Suprapubic skin (tissue), 4 donors: ENCODE data around the gene PRSS53. TPM values are rescaled to one million over a fixed set of nuclear protein-coding genes. Genes with fewer than 3 reads are reported as not detected.

Source experiments
- DNase-seq, 2 donors: peaks; one replicate each; pipeline ENCODE4 v3.0.0-alpha.2; 2019; ENCODE audit warnings: low spot score in 2 of 2
- H3K27ac ChIP-seq: fragments of 200-600 bp; sonication (generic); one replicate; pipeline ENCODE4 v1.5.1; 2019
- H3K27me3 ChIP-seq: fragments of 200-600 bp; sonication (generic); one replicate; pipeline ENCODE4 v1.5.1; 2019
- H3K36me3 ChIP-seq: fragments of 200-600 bp; sonication (generic); one replicate; pipeline ENCODE4 v1.5.1; 2019
- H3K4me1 ChIP-seq: fragments of 200-600 bp; sonication (generic); one replicate; pipeline ENCODE4 v1.5.1; 2019
- H3K4me3 ChIP-seq: fragments of 200-600 bp; sonication (generic); one replicate; pipeline ENCODE4 v1.5.1; 2019; ENCODE audit warnings: mild to moderate bottlenecking
- H3K9me3 ChIP-seq: fragments of 200-600 bp; sonication (generic); one replicate; pipeline ENCODE4 v1.5.1; 2019
- CTCF ChIP-seq, 2 donors: fragments of 200-600 bp in 1 of 2; fragments of 450-650 bp in 1 of 2; sonication (generic) in 1 of 2; IDR thresholded peaks; one replicate each; pipeline ENCODE4 v1.5.1; 2016 to 2019; ENCODE audit warnings: antibody characterized with exemption in 2 of 2, mild to moderate bottlenecking in 1 of 2, moderate library complexity in 1 of 2
- EP300 ChIP-seq: sonication (generic); formaldehyde crosslinking; IDR thresholded peaks from one replicate; pipeline ENCODE4 v1.6.1; 2017; ENCODE audit warnings: antibody characterized with exemption
- POLR2A ChIP-seq, 2 donors: fragments of 450-650 bp; IDR thresholded peaks; one replicate each; pipeline ENCODE4 v1.6.1; 2017; ENCODE audit warnings: antibody characterized with exemption in 2 of 2, mild to moderate bottlenecking in 2 of 2, moderate library complexity in 2 of 2
- POLR2AphosphoS5 ChIP-seq, 3 donors: sonication (generic); formaldehyde crosslinking; IDR thresholded peaks; one replicate each; pipeline ENCODE4 v1.6.1; 2017; ENCODE audit warnings: antibody characterized with exemption in 3 of 3
- WGBS: methylation state at CpG from one replicate; pipeline ENCODE4 v1.1.5; 2018; 5-methylcytosine and 5-hydroxymethylcytosine counted together
- total RNA-seq, 4 donors: library from RNA; depleted of rRNA; stranded (reverse); fragments of >200 nt; gene quantifications; one replicate each; pipeline ENCODE4 v1.1.0, GENCODE V29; 2016

PRSS53 gene
- total RNA-seq, 4 donors from 2014 or later = 2.0 to 10.0 (median 5.1) TPM

- TF ChIP-seq EP300 (no peak), CTCF (IDR thresholded peaks at IDR 0.05) (no peak), POLR2A (IDR thresholded peaks at IDR 0.05) (no peak), POLR2AphosphoS5 (IDR thresholded peaks at IDR 0.05) (no peak)
- peak overlapping the region; percentile 57 for H3K27ac ChIP-seq
- H3K27me3 ChIP-seq = no peaks in the 10 kb centered on the region
- DNase-seq = no peak
- peaks cover 74% of the 10 kb centered on the region for H3K4me1 ChIP-seq
- whole genome bisulfite sequencing = 48% methylated on average over 5 of the region's 5 CpGs
- no peaks in the 10 kb centered on the region for H3K9me3 ChIP-seq
- no peak overlapping the region for H3K4me3 ChIP-seq
- peaks cover 34% of the 10 kb centered on the region for H3K36me3 ChIP-seq
Observed at GRCh38 chr16:31113121-31114120, 24.7 kb upstream of the PRSS53 start.

GRCh38 chr16:31112711-31113110, 24.0 kb upstream of the PRSS53 start:
- peak overlapping the region; percentile 57 for H3K27ac ChIP-seq
- H3K36me3 ChIP-seq = peaks cover 34% of the 10 kb centered on the region
- no peak overlapping the region for H3K4me3 ChIP-seq
- WGBS = 52% methylated on average over 2 of the region's 2 CpGs
- H3K9me3 ChIP-seq = no peaks in the 10 kb centered on the region
- no peak for DNase-seq
- H3K4me1 ChIP-seq = peaks cover 77% of the 10 kb centered on the region
- H3K27me3 ChIP-seq = no peaks in the 10 kb centered on the region
- TF ChIP-seq EP300 (no peak), POLR2A (IDR thresholded peaks at IDR 0.05) (no peak), CTCF (IDR thresholded peaks at IDR 0.05) (no peak), POLR2AphosphoS5 (IDR thresholded peaks at IDR 0.05) (no peak)

GRCh38 chr16:31111881-31112466, 23.2 kb upstream of the PRSS53 start:
- H3K4me1 ChIP-seq = peaks cover 77% of the 10 kb centered on the region
- no peaks in the 10 kb centered on the region for H3K27me3 ChIP-seq
- H3K36me3 ChIP-seq = peaks cover 34% of the 10 kb centered on the region
- no peak for DNase-seq
- H3K4me3 ChIP-seq = no peak overlapping the region
- 80% methylated on average over 4 of the region's 23 CpGs for WGBS
- TF ChIP-seq POLR2AphosphoS5 (IDR thresholded peaks at IDR 0.05) (no peak), EP300 (no peak), POLR2A (IDR thresholded peaks at IDR 0.05) (no peak)
- H3K9me3 ChIP-seq = no peaks in the 10 kb centered on the region
- peak overlapping the region; percentile 57 for H3K27ac ChIP-seq

GRCh38 chr16:31110106-31111034, 21.6 kb upstream of the PRSS53 start:
- Histone ChIP-seq H3K27ac (no peak overlapping the region), H3K4me3 (no peak overlapping the region), H3K36me3 (peaks cover 34% of the 10 kb centered on the region), H3K9me3 (no peaks in the 10 kb centered on the region), H3K27me3 (no peaks in the 10 kb centered on the region), H3K4me1 (peaks cover 75% of the 10 kb centered on the region)
- no peak for DNase-seq
- WGBS = 89% methylated on average over 22 of the region's 26 CpGs
- TF ChIP-seq EP300 (no peak), CTCF (IDR thresholded peaks at IDR 0.05) (no peak), POLR2AphosphoS5 (IDR thresholded peaks at IDR 0.05) (no peak), POLR2A (IDR thresholded peaks at IDR 0.05) (no peak)

- WGBS = 85% methylated on average over 10 of the region's 12 CpGs
- peaks cover 34% of the 10 kb centered on the region for H3K36me3 ChIP-seq
- no peak for TF ChIP-seq CTCF (IDR thresholded peaks at IDR 0.05)
- no peak for TF ChIP-seq POLR2AphosphoS5 (IDR thresholded peaks at IDR 0.05)
- no peak for TF ChIP-seq EP300
- TF ChIP-seq POLR2A (IDR thresholded peaks at IDR 0.05) = no peak
- no peak overlapping the region for H3K27ac ChIP-seq
- peak overlapping the region; percentile 100 for H3K4me3 ChIP-seq
- DNase-seq = no peak
- H3K4me1 ChIP-seq = peaks cover 72% of the 10 kb centered on the region
- H3K9me3 ChIP-seq = no peaks in the 10 kb centered on the region
- H3K27me3 ChIP-seq = no peaks in the 10 kb centered on the region
Observed at GRCh38 chr16:31109622-31110021, 20.9 kb upstream of the PRSS53 start.
